Measurements from ENCODE around the gene CWF19L1.

Gene CWF19L1

DNA sequence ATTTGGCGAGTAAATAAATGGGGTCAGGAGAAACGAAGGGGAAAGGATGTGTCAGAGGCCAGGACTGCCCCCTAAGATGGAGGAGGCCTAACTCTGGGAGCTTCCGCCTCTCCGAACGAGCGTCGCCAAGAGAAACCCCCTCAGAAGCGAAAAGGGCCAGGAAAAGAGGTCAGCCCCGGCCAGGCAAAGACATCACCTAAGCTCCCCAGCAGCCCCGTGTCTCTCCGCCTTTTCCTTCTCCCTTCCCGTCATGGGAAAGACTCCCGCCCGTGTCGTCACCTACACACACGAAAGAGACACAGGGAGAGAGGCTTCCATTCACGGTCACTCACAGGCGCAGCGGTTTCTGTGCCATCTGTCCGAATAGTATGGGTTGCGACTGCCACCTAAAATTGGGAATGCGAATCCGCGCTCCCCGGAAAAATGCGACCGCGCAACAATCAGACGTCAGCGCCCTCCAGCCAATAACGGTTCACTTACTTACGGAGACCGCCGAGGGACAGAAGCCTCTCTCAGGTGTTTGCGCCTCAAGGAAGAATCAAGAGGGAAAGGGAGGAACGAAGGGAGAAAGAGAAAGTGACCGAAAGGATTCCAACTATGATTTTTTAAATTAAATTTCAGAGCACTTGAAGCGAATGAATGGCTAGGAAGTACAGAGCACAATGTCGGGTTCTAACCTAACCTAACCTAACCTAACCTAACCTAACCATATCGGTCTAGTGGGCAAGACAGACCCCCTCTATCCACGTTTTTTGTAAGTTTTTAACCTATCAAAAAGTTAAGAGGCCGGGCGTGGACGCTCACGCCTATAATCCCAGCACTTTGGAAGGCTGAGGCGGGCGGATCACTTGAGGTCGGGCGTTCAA lies at the start of gene CWF19L1:
TSS of gene CWF19L1 (minus strand) at position 400 of the 866 bp plus-strand sequence. CDS start at position 355, 45 bp downstream.
- H3K36me3 ChIP-seq (ENCODE audit: insufficient read depth, low read length) = no peaks in the 10 kb centered on the region
- H4K20me1 ChIP-seq (ENCODE audit: insufficient read depth, low read length) = no peaks in the 10 kb centered on the region
- H3K9ac ChIP-seq (ENCODE audit: low read length) = peak within 1 kb of the TSS; percentile 93
- H3F3A ChIP-seq (ENCODE audit: insufficient read depth, low read length) = no peaks in the 10 kb centered on the region
- peaks cover 16% of the 10 kb centered on the region for H3K4me1 ChIP-seq (ENCODE audit: insufficient read depth, low read length, severe bottlenecking)
- no peak within 1 kb of the TSS for H3K27ac ChIP-seq (ENCODE audit: low read depth, low read length, poor library complexity, severe bottlenecking)
- H3K4me3 ChIP-seq (ENCODE audit: low read depth, low read length, poor library complexity, severe bottlenecking) = peak within 1 kb of the TSS; percentile 99
- H2AFZ ChIP-seq (ENCODE audit: low read length) = no peak within 1 kb of the TSS
- H3K9me2 ChIP-seq (ENCODE audit: low read depth, low read length) = no peaks in the 10 kb centered on the region
- no peak for TF ChIP-seq EZH2 (IDR thresholded peaks at IDR 0.05; ENCODE audit: borderline replicate concordance, low read length)
- TF ChIP-seq, protein P1, sequence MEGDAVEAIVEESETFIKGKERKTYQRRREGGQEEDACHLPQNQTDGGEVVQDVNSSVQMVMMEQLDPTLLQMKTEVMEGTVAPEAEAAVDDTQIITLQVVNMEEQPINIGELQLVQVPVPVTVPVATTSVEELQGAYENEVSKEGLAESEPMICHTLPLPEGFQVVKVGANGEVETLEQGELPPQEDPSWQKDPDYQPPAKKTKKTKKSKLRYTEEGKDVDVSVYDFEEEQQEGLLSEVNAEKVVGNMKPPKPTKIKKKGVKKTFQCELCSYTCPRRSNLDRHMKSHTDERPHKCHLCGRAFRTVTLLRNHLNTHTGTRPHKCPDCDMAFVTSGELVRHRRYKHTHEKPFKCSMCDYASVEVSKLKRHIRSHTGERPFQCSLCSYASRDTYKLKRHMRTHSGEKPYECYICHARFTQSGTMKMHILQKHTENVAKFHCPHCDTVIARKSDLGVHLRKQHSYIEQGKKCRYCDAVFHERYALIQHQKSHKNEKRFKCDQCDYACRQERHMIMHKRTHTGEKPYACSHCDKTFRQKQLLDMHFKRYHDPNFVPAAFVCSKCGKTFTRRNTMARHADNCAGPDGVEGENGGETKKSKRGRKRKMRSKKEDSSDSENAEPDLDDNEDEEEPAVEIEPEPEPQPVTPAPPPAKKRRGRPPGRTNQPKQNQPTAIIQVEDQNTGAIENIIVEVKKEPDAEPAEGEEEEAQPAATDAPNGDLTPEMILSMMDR (IDR thresholded peaks at IDR 0.05; ENCODE audit: low read length) = no peak
- H3K27me3 ChIP-seq (ENCODE audit: insufficient read depth, low read length) = no peaks in the 10 kb centered on the region
- no peaks in the 10 kb centered on the region for H3K79me2 ChIP-seq (ENCODE audit: insufficient read depth, low read length)
- H3K9me3 ChIP-seq (ENCODE audit: low read length) = no peaks in the 10 kb centered on the region
- H3K4me2 ChIP-seq (ENCODE audit: low read length) = peak within 1 kb of the TSS; percentile 82

DNA sequence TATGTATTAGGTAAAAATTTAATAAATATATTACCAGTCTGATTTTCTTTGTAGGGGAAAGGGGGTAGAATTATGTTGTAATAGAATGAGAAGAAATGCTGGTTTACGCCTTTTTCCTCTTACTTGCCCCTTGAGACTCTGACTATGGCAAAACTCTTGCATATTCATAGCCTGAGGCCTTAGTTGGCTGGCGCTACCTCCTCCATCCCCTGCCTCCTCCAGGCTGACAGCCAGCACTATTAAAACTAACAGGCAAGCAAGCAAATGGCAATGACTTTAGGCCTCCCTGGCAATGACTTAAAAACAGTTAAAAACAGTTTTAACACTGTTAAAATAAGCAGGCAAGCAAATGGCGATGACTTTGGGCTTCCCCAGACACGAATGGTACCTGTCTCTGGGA lies 48.2 kb upstream of the CWF19L1 start:
- H3K9ac ChIP-seq (ENCODE audit: low read length) = no peak overlapping the region
- no peak overlapping the region for H3K4me3 ChIP-seq (ENCODE audit: low read depth, low read length, poor library complexity, severe bottlenecking)
- no peaks in the 10 kb centered on the region for H3K79me2 ChIP-seq (ENCODE audit: insufficient read depth, low read length)
- no peaks in the 10 kb centered on the region for H3K9me3 ChIP-seq (ENCODE audit: low read length)
- TF ChIP-seq, protein P1 (IDR thresholded peaks at IDR 0.05; ENCODE audit: low read length) = no peak
- no peak for TF ChIP-seq EZH2 (IDR thresholded peaks at IDR 0.05; ENCODE audit: borderline replicate concordance, low read length)
- no peaks in the 10 kb centered on the region for H3K9me2 ChIP-seq (ENCODE audit: low read depth, low read length)
- no peak overlapping the region for H2AFZ ChIP-seq (ENCODE audit: low read length)
- H4K20me1 ChIP-seq (ENCODE audit: insufficient read depth, low read length) = no peaks in the 10 kb centered on the region
- H3F3A ChIP-seq (ENCODE audit: insufficient read depth, low read length) = no peaks in the 10 kb centered on the region
- no peaks in the 10 kb centered on the region for H3K36me3 ChIP-seq (ENCODE audit: insufficient read depth, low read length)
- H3K4me2 ChIP-seq (ENCODE audit: low read length) = no peak overlapping the region
- H3K27me3 ChIP-seq (ENCODE audit: insufficient read depth, low read length) = no peaks in the 10 kb centered on the region
- H3K27ac ChIP-seq (ENCODE audit: low read depth, low read length, poor library complexity, severe bottlenecking) = no peak overlapping the region
- no peaks in the 10 kb centered on the region for H3K4me1 ChIP-seq (ENCODE audit: insufficient read depth, low read length, severe bottlenecking)

DNA sequence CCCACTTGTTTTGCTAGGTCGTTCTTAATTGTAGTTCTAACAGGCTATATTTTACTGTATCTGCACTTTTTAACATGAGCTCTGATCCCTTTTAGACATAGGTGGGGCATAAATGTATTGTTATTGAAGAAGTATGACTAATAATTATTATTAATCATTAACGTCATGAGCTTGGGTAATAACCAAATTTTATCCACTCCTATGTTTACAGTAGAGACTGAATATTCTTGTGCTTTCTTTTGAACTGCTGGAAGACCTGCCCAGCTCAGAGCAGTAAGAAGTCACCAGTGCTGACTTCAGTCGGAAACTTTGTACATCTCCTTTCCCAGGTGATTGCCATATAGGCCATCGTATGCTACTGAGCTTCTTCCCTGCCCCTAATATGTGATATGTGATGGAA lies 43.9 kb upstream of the CWF19L1 start:
- Histone ChIP-seq H3K27me3 (ENCODE audit: insufficient read depth, low read length) (no peaks in the 10 kb centered on the region), H3K9me2 (ENCODE audit: low read depth, low read length) (no peaks in the 10 kb centered on the region), H3K27ac (ENCODE audit: low read depth, low read length, poor library complexity, severe bottlenecking) (no peak overlapping the region), H3K4me2 (ENCODE audit: low read length) (no peak overlapping the region), H3K4me1 (ENCODE audit: insufficient read depth, low read length, severe bottlenecking) (no peaks in the 10 kb centered on the region), H3K36me3 (ENCODE audit: insufficient read depth, low read length) (no peaks in the 10 kb centered on the region), H2AFZ (ENCODE audit: low read length) (no peak overlapping the region), H3K9me3 (ENCODE audit: low read length) (no peaks in the 10 kb centered on the region), H3K4me3 (ENCODE audit: low read depth, low read length, poor library complexity, severe bottlenecking) (no peak overlapping the region), H3K79me2 (ENCODE audit: insufficient read depth, low read length) (no peaks in the 10 kb centered on the region), H3F3A (ENCODE audit: insufficient read depth, low read length) (no peaks in the 10 kb centered on the region), H4K20me1 (ENCODE audit: insufficient read depth, low read length) (no peaks in the 10 kb centered on the region), H3K9ac (ENCODE audit: low read length) (no peak overlapping the region)
- TF ChIP-seq, protein P1 (IDR thresholded peaks at IDR 0.05; ENCODE audit: low read length) = no peak
- TF ChIP-seq EZH2 (IDR thresholded peaks at IDR 0.05; ENCODE audit: borderline replicate concordance, low read length) = no peak
